GM12878 (cell line): ENCODE results near the gene SLC35F2. TPM values are rescaled to one million over a fixed set of nuclear protein-coding genes. Genes with fewer than 3 reads are reported as not detected.

Experiments
- ATAC-seq: fragments of 200-7000 bp; cut with Tn5 transposase; 3 replicates; pipeline ENCODE4 v1.9.1; 2020; ENCODE audit warnings: mild to moderate bottlenecking, moderate library complexity
- BruUV-seq: library from RNA; stranded (reverse); fragments of 400-500 nt; replicated peaks from 2 replicates; lab custom pipeline; 2021; lab: Mats Ljungman, UMichigan
- CTCF ChIA-PET: fragments of 300-600 bp; sonication (Branson Sonifier 250); formaldehyde crosslinking; extraction: SDS; loops from one replicate; lab custom pipeline; 2021; ENCODE audit warnings: inconsistent platforms; lab: Yijun Ruan, JAX
- POLR2A ChIA-PET: fragments of 350-600 bp; formaldehyde crosslinking; extraction: SDS; loops from one replicate; lab custom pipeline; 2021; ENCODE audit warnings: inconsistent platforms; lab: Charles Lee
- RAD21 ChIA-PET: fragments of 300-600 bp; sonication (Branson Sonifier 250); formaldehyde crosslinking; loops from one replicate; lab custom pipeline; 2023; ENCODE audit warnings: antibody characterized with exemption; ENCODE audit not compliant: unreplicated experiment; lab: Charles Lee
- SMC1A ChIA-PET: fragments of 300-600 bp; sonication (Branson Sonifier 250); formaldehyde crosslinking; loops from one replicate; lab custom pipeline; 2023; ENCODE audit not compliant: unreplicated experiment, uncharacterized antibody; lab: Charles Lee
- DNase-seq: peaks from one replicate; pipeline ENCODE4 v3.0.0-alpha.2; 2011; ENCODE audit warnings: low read depth, low spot score
- FAIRE-seq: peaks from 3 replicates; lab custom pipeline; 2011; peaks lifted over from hg19 to GRCh38; lab: Jason Lieb, UNC
- H2AFZ ChIP-seq: 2 replicates; pipeline ENCODE4 v1.6.0; 2011; ENCODE audit warnings: low read depth, low read length, control low read depth; ENCODE audit not compliant: control insufficient read depth
- H3K27ac ChIP-seq: 2 replicates; pipeline ENCODE4 v1.5.1; 2011; ENCODE audit warnings: control low read depth; ENCODE audit not compliant: control insufficient read depth, insufficient read depth
- H3K27me3 ChIP-seq, 2 experiments: replicated peaks in 1 of 2; 2 replicates each; pipeline versions ENCODE4 v1.6.0 to v1.6.1; 2011; ENCODE audit warnings: low read length in 1 of 2; ENCODE audit not compliant: control insufficient read depth in 2 of 2, insufficient read depth in 2 of 2
- H3K36me3 ChIP-seq, 2 experiments: 2 replicates each; pipeline ENCODE4 v1.5.1; 2011; ENCODE audit warnings: low read length in 1 of 2; ENCODE audit not compliant: control insufficient read depth in 2 of 2, insufficient read depth in 2 of 2
- H3K4me1 ChIP-seq: 2 replicates; pipeline ENCODE4 v1.6.1; 2011; ENCODE audit warnings: mild to moderate bottlenecking, low read length, moderate library complexity, mixed read lengths; ENCODE audit not compliant: control insufficient read depth, insufficient read depth
- H3K4me2 ChIP-seq: 2 replicates; pipeline ENCODE4 v1.6.0; 2011; ENCODE audit warnings: control low read depth; ENCODE audit not compliant: control insufficient read depth, insufficient read depth
- H3K4me3 ChIP-seq: fragments of 200-600 bp; sonication (generic); 2 replicates; pipeline ENCODE4 v1.5.1; 2016
- H3K79me2 ChIP-seq: 2 replicates; pipeline ENCODE4 v1.6.0; 2011; ENCODE audit warnings: low read length; ENCODE audit not compliant: control insufficient read depth, insufficient read depth
- H3K9ac ChIP-seq: 2 replicates; pipeline ENCODE4 v1.8.0; 2011; ENCODE audit warnings: low read length, control low read depth, mixed read lengths; ENCODE audit not compliant: control insufficient read depth, insufficient read depth
- H3K9me3 ChIP-seq: replicated peaks from 3 replicates; pipeline ENCODE4 v1.5.1; 2011; ENCODE audit warnings: mild to moderate bottlenecking, low read length; ENCODE audit not compliant: control insufficient read depth, insufficient read depth
- H4K20me1 ChIP-seq: 2 replicates; pipeline ENCODE4 v1.6.0; 2011; ENCODE audit not compliant: control insufficient read depth, insufficient read depth
- BHLHE40 ChIP-seq, 2 experiments: fragments of 450-650 bp in 1 of 2; IDR thresholded peaks; 2 replicates each; pipeline ENCODE4 v1.6.1; 2011 to 2017; ENCODE audit warnings: low read depth in 2 of 2, borderline replicate concordance in 1 of 2, improper control_type of control experiment in 1 of 2, low read length in 1 of 2, mild to moderate bottlenecking in 1 of 2
- CTCF ChIP-seq, 3 experiments: IDR thresholded peaks in 2 of 3; conservative IDR thresholded peaks in 1 of 3; 2 replicates each; pipeline ENCODE4 v1.5.1; 2011; ENCODE audit warnings: low read depth in 3 of 3, low read length in 3 of 3, mild to moderate bottlenecking in 3 of 3, control low read depth in 2 of 3, moderate library complexity in 2 of 3, inconsistent platforms in 1 of 3, mixed read lengths in 1 of 3; ENCODE audit not compliant: control insufficient read depth in 2 of 3, insufficient read depth in 1 of 3; ENCODE audit errors: extremely low read depth in 1 of 3
- EZH2 ChIP-seq: IDR thresholded peaks from 2 replicates; pipeline ENCODE4 v1.6.1; 2012; ENCODE audit warnings: low read depth, mild to moderate bottlenecking, control low read depth, inconsistent platforms, low read length, borderline replicate concordance; ENCODE audit not compliant: control insufficient read depth
- HDAC2 ChIP-seq: fragments of 200-600 bp; sonication (generic); IDR thresholded peaks from 2 replicates; pipeline ENCODE4 v1.6.1; 2017
- HDAC6 ChIP-seq: fragments of 200-600 bp; sonication (generic); IDR thresholded peaks from one replicate; pipeline ENCODE4 v1.8.0; 2017; ENCODE audit warnings: antibody characterized with exemption; ENCODE audit not compliant: unreplicated experiment
- NBN ChIP-seq: fragments of 450-650 bp; IDR thresholded peaks from 2 replicates; pipeline ENCODE4 v1.6.1; 2016
- PAX5 ChIP-seq: IDR thresholded peaks from 2 replicates; pipeline ENCODE4 v1.6.1; 2011; ENCODE audit warnings: low read depth, low read length, borderline replicate concordance
- PKNOX1 ChIP-seq: fragments of 450-650 bp; IDR thresholded peaks from 2 replicates; pipeline ENCODE4 v1.6.1; 2016; ENCODE audit warnings: mild to moderate bottlenecking
- POLR2A ChIP-seq: IDR thresholded peaks from 2 replicates; pipeline ENCODE4 v1.6.1; 2011; ENCODE audit warnings: low read depth, mild to moderate bottlenecking, low read length
- POU2F2 ChIP-seq: IDR thresholded peaks from 3 replicates; pipeline ENCODE4 v1.6.1; 2011; ENCODE audit warnings: low read depth, mild to moderate bottlenecking, low read length, borderline replicate concordance
- SMAD1 ChIP-seq: fragments of 450-650 bp; IDR thresholded peaks from 2 replicates; pipeline ENCODE4 v1.6.1; 2018; ENCODE audit warnings: mild to moderate bottlenecking, low read depth; ENCODE audit not compliant: partially characterized antibody
- SPI1 ChIP-seq: IDR thresholded peaks from 2 replicates; pipeline ENCODE4 v1.6.1; 2011; ENCODE audit warnings: low read depth, mild to moderate bottlenecking, low read length, moderate library complexity, borderline replicate concordance; ENCODE audit not compliant: insufficient read depth
- TAF1 ChIP-seq: IDR thresholded peaks from 2 replicates; pipeline ENCODE4 v1.6.1; 2011; ENCODE audit warnings: mild to moderate bottlenecking, low read depth, low read length, borderline replicate concordance
- TARDBP ChIP-seq: IDR thresholded peaks from 2 replicates; pipeline ENCODE4 v1.6.1; 2016; ENCODE audit warnings: borderline replicate concordance
- USF2 ChIP-seq: IDR thresholded peaks from 2 replicates; pipeline ENCODE4 v1.6.1; 2011; ENCODE audit warnings: low read depth, low read length, improper control_type of control experiment, borderline replicate concordance
- WRNIP1 ChIP-seq: IDR thresholded peaks from 2 replicates; pipeline ENCODE4 v1.6.1; 2011; ENCODE audit warnings: low read depth, low read length, improper control_type of control experiment, borderline replicate concordance
- ZBTB4 ChIP-seq: fragments of 450-650 bp; formaldehyde crosslinking; IDR thresholded peaks from 2 replicates; pipeline ENCODE4 v1.4.0; 2022; ENCODE audit warnings: mild to moderate bottlenecking, moderate library complexity
- WGBS: methylation state at CpG from one replicate; pipeline ENCODE4 v1.1.6; 2016; ENCODE audit warnings: low lambda C conversion rate; ENCODE audit not compliant: insufficient replicate concordance, insufficient coverage; ENCODE audit errors: missing lambda C conversion rate; 5-methylcytosine and 5-hydroxymethylcytosine counted together
- in situ Hi-C: fragments of 300-500 bp; cut with MboI; formaldehyde crosslinking; loops from 9 replicates; pipeline ENCODE4 v1.14.3; 2018; ENCODE audit warnings: mixed read lengths
- intact Hi-C: fragments of 100-400 bp; cut with micrococcal nuclease; formaldehyde crosslinking; loops from one replicate; pipeline ENCODE4 v1.14.2; 2022; ENCODE audit not compliant: unreplicated experiment
- polyA plus RNA-seq, 11 experiments: library from polyadenylated mRNA; depleted of rRNA in 4 of 11; unstranded in 6 of 11; stranded (reverse) in 5 of 11; fragments of >200 nt; fragmentation: Nextera tagmentation in 4 of 11; fragmentation: Illumina TruSeq in 1 of 11; extraction: Ambion mirVana in 4 of 11; extraction: Trizol in 1 of 11; gene quantifications; 1 replicate in 1 of 11; 2 replicates in 10 of 11; pipeline versions ENCODE4 v1.2.1 to v1.2.3, GENCODE V29; 2011 to 2016; ENCODE audit warnings: inconsistent platforms in 2 of 11, missing spikeins in 2 of 11, low read depth in 1 of 11
- total RNA-seq, 4 experiments: library from RNA; depleted of rRNA in 3 of 4; stranded (reverse); fragments of >200 nt in 3 of 4; fragmentation: Illumina TruSeq in 1 of 4; extraction: Trizol in 1 of 4; gene quantifications; 2 replicates each; pipeline versions ENCODE4 v1.2.1 to v1.2.3, GENCODE V29; 2013 to 2021

SLC35F2 gene
- total and polyA plus RNA-seq, 10 of the 15 experiments (the other 5 are each of a cell fraction or from before 2014, with no cell fraction given) = 15.2 to 48.8 (median 40.1) TPM

DNA sequence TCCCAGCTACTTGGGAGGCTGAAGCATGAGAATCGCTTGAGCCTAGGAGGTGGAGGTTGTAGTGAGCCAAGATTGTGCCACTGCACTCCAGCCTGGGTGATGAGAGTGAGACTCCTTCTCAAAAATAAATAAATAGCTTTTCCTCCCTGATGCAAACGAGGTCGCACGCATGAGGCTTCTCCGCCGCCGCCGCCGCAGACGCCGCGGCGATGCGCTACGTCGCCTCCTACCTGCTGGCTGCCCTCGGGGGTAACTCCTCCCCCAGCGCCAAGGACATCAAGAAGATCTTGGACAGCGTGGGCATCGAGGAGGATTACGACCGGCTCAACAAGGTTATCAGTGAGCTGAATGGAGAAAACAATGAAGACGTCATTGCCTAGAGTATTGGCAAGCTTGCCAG is 49.6 kb upstream of the SLC35F2 start:
- Histone ChIP-seq H3K9ac (no peak overlapping the region), H2AFZ (no peak overlapping the region), H3K4me1 (no peaks in the 10 kb centered on the region), H3K9me3 (no peaks in the 10 kb centered on the region), H3K36me3 (no peaks in the 10 kb centered on the region), H3K79me2 (no peaks in the 10 kb centered on the region), H4K20me1 (no peaks in the 10 kb centered on the region), H3K4me3 (no peak overlapping the region), H3K4me2 (no peak overlapping the region), H3K27ac (no peak overlapping the region), H3K27me3 (no peaks in the 10 kb centered on the region)
- intact Hi-C loops = no loop called here
- ChIA-PET POLR2A (no interaction called here), RAD21 (no interaction called here), SMC1A (interaction anchor here (1.6 kb wide), 1 partner anchor 9 kb away, joined by 3 read pairs; no protein-coding TSS in a partner anchor), CTCF (interaction anchor here (2.2 kb wide), 1 partner anchor 9 kb away, joined by 12 read pairs; no protein-coding TSS in a partner anchor)
- DNase-seq = no peak
- in situ Hi-C loops = no loop called here
- no peak for ATAC-seq
- 82% methylated on average over 23 of the region's 23 CpGs for WGBS
- FAIRE-seq = no peak
- no TSS peak for BruUV-seq
- TF ChIP-seq ZBTB4 (CRISPR knock-in tag) (no peak), HDAC2 (no peak), CTCF (IDR thresholded peaks at IDR 0.05 in 2 of 3, conservative IDR thresholded peaks at IDR 0.05 in 1 of 3; ENCODE audit: control insufficient read depth in 2 of 3, extremely low read depth in 1 of 3, insufficient read depth in 1 of 3, low read depth in 3 of 3, low read length in 3 of 3) (no peak), TARDBP (no peak), SPI1 (no peak), HDAC6 (no peak), POLR2A (no peak), EZH2 (no peak), POU2F2 (no peak), SMAD1 (no peak), PAX5 (no peak), WRNIP1 (no peak), TAF1 (no peak), NBN (no peak), PKNOX1 (no peak), USF2 (no peak), BHLHE40 (IDR thresholded peaks at IDR 0.05; ENCODE audit: borderline replicate concordance in 1 of 2, low read depth in 2 of 2, low read length in 1 of 2) (no peak)
